Measurements from ENCODE around the gene RYR2.

RYR2 gene

GRCh38 chr1:237712586-237713157, 670.7 kb downstream of the RYR2 start:
- Histone ChIP-seq H3K36me3 (replicated peaks) (no peaks in the 10 kb centered on the region), H3K9me3 (no peaks in the 10 kb centered on the region), H3K27me3 (ENCODE audit: low read depth) (no peaks in the 10 kb centered on the region), H3K4me1 (peaks cover 9% of the 10 kb centered on the region), H3K4me3 (no peak overlapping the region)
- in situ Hi-C loops (cut with MboI; ENCODE audit: low sequenced_read_pairs) = no loop called here
- no peak for DNase-seq (ENCODE audit: low spot score in 2 of 2)

- no peaks in the 10 kb centered on the region for H3K27me3 ChIP-seq (ENCODE audit: low read depth)
- no peaks in the 10 kb centered on the region for H3K9me3 ChIP-seq
- DNase-seq (ENCODE audit: low spot score in 2 of 2) = no peak
- H3K4me1 ChIP-seq = peaks cover 16% of the 10 kb centered on the region
- in situ Hi-C loops (cut with MboI; ENCODE audit: low sequenced_read_pairs) = no loop called here
- no peaks in the 10 kb centered on the region for H3K36me3 ChIP-seq (replicated peaks)
- no peak overlapping the region for H3K4me3 ChIP-seq
Observed at GRCh38 chr1:237713916-237714315, 671.9 kb downstream of the RYR2 start.

GRCh38 chr1:237717106-237717505, 675.1 kb downstream of the RYR2 start:
- Histone ChIP-seq H3K36me3 (replicated peaks) (no peaks in the 10 kb centered on the region), H3K27me3 (ENCODE audit: low read depth) (no peaks in the 10 kb centered on the region), H3K4me1 (peaks cover 16% of the 10 kb centered on the region), H3K9me3 (no peaks in the 10 kb centered on the region), H3K4me3 (no peak overlapping the region)
- DNase-seq (ENCODE audit: low spot score in 2 of 2) = peak; percentile 49 to 65
- in situ Hi-C loops (cut with MboI; ENCODE audit: low sequenced_read_pairs) = no loop called here

GRCh38 chr1:237730826-237731350, 688.9 kb downstream of the RYR2 start:
- H3K27me3 ChIP-seq (ENCODE audit: low read depth) = no peaks in the 10 kb centered on the region
- H3K9me3 ChIP-seq = no peaks in the 10 kb centered on the region
- no peak for DNase-seq (ENCODE audit: low spot score in 2 of 2)
- in situ Hi-C loops (cut with MboI; ENCODE audit: low sequenced_read_pairs) = no loop called here
- no peaks in the 10 kb centered on the region for H3K36me3 ChIP-seq (replicated peaks)
- H3K4me3 ChIP-seq = no peak overlapping the region
- H3K4me1 ChIP-seq = no peaks in the 10 kb centered on the region

GRCh38 chr1:237732657-237733056, 690.7 kb downstream of the RYR2 start:
- no peak for DNase-seq (ENCODE audit: low spot score in 2 of 2)
- in situ Hi-C loops (cut with MboI; ENCODE audit: low sequenced_read_pairs) = no loop called here
- H3K4me3 ChIP-seq = no peak overlapping the region
- no peaks in the 10 kb centered on the region for H3K9me3 ChIP-seq
- no peaks in the 10 kb centered on the region for H3K27me3 ChIP-seq (ENCODE audit: low read depth)
- no peaks in the 10 kb centered on the region; the same call in 1 of the 2 replicates for H3K4me1 ChIP-seq
- H3K36me3 ChIP-seq (replicated peaks) = no peaks in the 10 kb centered on the region

GRCh38 chr1:237736372-237737029, 694.5 kb downstream of the RYR2 start:
- Histone ChIP-seq H3K4me3 (no peak overlapping the region), H3K4me1 (peaks cover 21% of the 10 kb centered on the region), H3K9me3 (no peaks in the 10 kb centered on the region), H3K36me3 (replicated peaks) (no peaks in the 10 kb centered on the region), H3K27me3 (ENCODE audit: low read depth) (no peaks in the 10 kb centered on the region)
- in situ Hi-C loops (cut with MboI; ENCODE audit: low sequenced_read_pairs) = no loop called here
- peak; percentile 24 to 36 for DNase-seq (ENCODE audit: low spot score in 2 of 2)

GRCh38 chr1:237737448-237737847, 695.5 kb downstream of the RYR2 start:
- H3K36me3 ChIP-seq (replicated peaks) = no peaks in the 10 kb centered on the region
- H3K4me1 ChIP-seq = peaks cover 21% of the 10 kb centered on the region
- no peaks in the 10 kb centered on the region for H3K9me3 ChIP-seq
- no peaks in the 10 kb centered on the region for H3K27me3 ChIP-seq (ENCODE audit: low read depth)
- in situ Hi-C loops (cut with MboI; ENCODE audit: low sequenced_read_pairs) = no loop called here
- DNase-seq (ENCODE audit: low spot score in 2 of 2) = no peak
- no peak overlapping the region for H3K4me3 ChIP-seq

- Histone ChIP-seq H3K4me1 (peaks cover 21% of the 10 kb centered on the region), H3K27me3 (ENCODE audit: low read depth) (no peaks in the 10 kb centered on the region), H3K9me3 (no peaks in the 10 kb centered on the region), H3K36me3 (replicated peaks) (no peaks in the 10 kb centered on the region), H3K4me3 (no peak overlapping the region)
- in situ Hi-C loops (cut with MboI; ENCODE audit: low sequenced_read_pairs) = no loop called here
- no peak for DNase-seq (ENCODE audit: low spot score in 2 of 2)
Observed at GRCh38 chr1:237737938-237738610, 696.1 kb downstream of the RYR2 start.

GRCh38 chr1:237740846-237741245, 698.9 kb downstream of the RYR2 start:
- in situ Hi-C loops (cut with MboI; ENCODE audit: low sequenced_read_pairs) = no loop called here
- H3K4me3 ChIP-seq = no peak overlapping the region
- peaks cover 21% of the 10 kb centered on the region for H3K4me1 ChIP-seq
- peak in 1 of 2 experiments; percentile 59 for DNase-seq (ENCODE audit: low spot score in 2 of 2)
- no peaks in the 10 kb centered on the region for H3K9me3 ChIP-seq
- no peaks in the 10 kb centered on the region for H3K36me3 ChIP-seq (replicated peaks)
- H3K27me3 ChIP-seq (ENCODE audit: low read depth) = no peaks in the 10 kb centered on the region

- no peaks in the 10 kb centered on the region for H3K9me3 ChIP-seq
- in situ Hi-C loops (cut with MboI; ENCODE audit: low sequenced_read_pairs) = no loop called here
- no peaks in the 10 kb centered on the region for H3K27me3 ChIP-seq (ENCODE audit: low read depth)
- DNase-seq (ENCODE audit: low spot score in 2 of 2) = no peak
- no peaks in the 10 kb centered on the region for H3K36me3 ChIP-seq (replicated peaks)
- H3K4me3 ChIP-seq = no peak overlapping the region
- peaks cover 9% of the 10 kb centered on the region for H3K4me1 ChIP-seq
Observed at GRCh38 chr1:237745545-237745944, 703.6 kb downstream of the RYR2 start.

GRCh38 chr1:237748171-237748960, 706.4 kb downstream of the RYR2 start:
- H3K4me3 ChIP-seq = no peak overlapping the region
- no peaks in the 10 kb centered on the region for H3K36me3 ChIP-seq (replicated peaks)
- no peaks in the 10 kb centered on the region for H3K27me3 ChIP-seq (ENCODE audit: low read depth)
- in situ Hi-C loops (cut with MboI; ENCODE audit: low sequenced_read_pairs) = no loop called here
- peaks cover 2% of the 10 kb centered on the region; the same call in 1 of the 2 replicates for H3K4me1 ChIP-seq
- no peak for DNase-seq (ENCODE audit: low spot score in 2 of 2)
- H3K9me3 ChIP-seq = no peaks in the 10 kb centered on the region

GRCh38 chr1:237749122-237749521, 707.1 kb downstream of the RYR2 start:
- H3K4me1 ChIP-seq = peaks cover 2% of the 10 kb centered on the region; the same call in 1 of the 2 replicates
- no peak for DNase-seq (ENCODE audit: low spot score in 2 of 2)
- H3K9me3 ChIP-seq = no peaks in the 10 kb centered on the region
- H3K27me3 ChIP-seq (ENCODE audit: low read depth) = no peaks in the 10 kb centered on the region
- in situ Hi-C loops (cut with MboI; ENCODE audit: low sequenced_read_pairs) = no loop called here
- H3K4me3 ChIP-seq = no peak overlapping the region
- H3K36me3 ChIP-seq (replicated peaks) = no peaks in the 10 kb centered on the region

GRCh38 chr1:237751090-237751489, 709.1 kb downstream of the RYR2 start:
- no peak for DNase-seq (ENCODE audit: low spot score in 2 of 2)
- Histone ChIP-seq H3K27me3 (ENCODE audit: low read depth) (no peaks in the 10 kb centered on the region), H3K36me3 (replicated peaks) (no peaks in the 10 kb centered on the region), H3K4me3 (no peak overlapping the region), H3K9me3 (no peaks in the 10 kb centered on the region), H3K4me1 (peaks cover 2% of the 10 kb centered on the region; the same call in 1 of the 2 replicates)
- in situ Hi-C loops (cut with MboI; ENCODE audit: low sequenced_read_pairs) = no loop called here

Measured in HAP-1 (cell line).